K562 (cell line): ENCODE measurements around the gene TSEN54. TPM values are rescaled to one million over a fixed set of nuclear protein-coding genes. Genes with fewer than 3 reads are reported as not detected.

ENCODE experiments used
- CTCFL ChIP-seq: IDR thresholded peaks from 2 replicates; pipeline ENCODE4 v1.6.1; 2011; ENCODE audit warnings: borderline replicate concordance, low read depth, mild to moderate bottlenecking, moderate library complexity, low read length; ENCODE audit not compliant: insufficient read depth, poor library complexity, severe bottlenecking
- EZH2 ChIP-seq: IDR thresholded peaks from 2 replicates; pipeline ENCODE4 v1.6.1; 2012; ENCODE audit warnings: low read depth, mild to moderate bottlenecking, inconsistent platforms, low read length, borderline replicate concordance
- FOS ChIP-seq: IDR thresholded peaks from 3 replicates; pipeline ENCODE4 v1.6.1; 2011; ENCODE audit not compliant: insufficient read length; ENCODE audit errors: extremely low read depth
- HOXB6 ChIP-seq: fragments of 250-450 bp; sonication (Bioruptor Pico); IDR thresholded peaks from 2 replicates; pipeline ENCODE4 v1.5.1; 2022; ENCODE audit warnings: mild to moderate bottlenecking, borderline replicate concordance
- JUN ChIP-seq, 2 experiments: sonication (generic) in 1 of 2; formaldehyde crosslinking in 1 of 2; IDR thresholded peaks; 2 replicates each; pipeline versions ENCODE4 v1.6.1 to v1.8.0; 2012 to 2022; ENCODE audit warnings: borderline replicate concordance in 2 of 2, mild to moderate bottlenecking in 2 of 2, improper control_type of control experiment in 1 of 2, low read depth in 1 of 2, low read length in 1 of 2, missing genetic modification reagents in 1 of 2
- KLF1 ChIP-seq: fragments of 450-650 bp; IDR thresholded peaks from 2 replicates; pipeline ENCODE4 v1.6.1; 2016; ENCODE audit warnings: missing genetic modification characterization, missing compliant biosample characterization
- RAD21 ChIP-seq, 2 experiments: fragments of 250-450 bp in 1 of 2; fragments of 450-650 bp in 1 of 2; sonication (Bioruptor Pico) in 1 of 2; formaldehyde crosslinking in 1 of 2; IDR thresholded peaks in 1 of 2; conservative IDR thresholded peaks in 1 of 2; 2 replicates each; pipeline versions ENCODE4 v1.4.0 to v1.8.0; 2020 to 2022; ENCODE audit warnings: mild to moderate bottlenecking in 2 of 2, moderate library complexity in 1 of 2
- TCFL5 ChIP-seq: fragments of 250-450 bp; sonication (Bioruptor Pico); conservative IDR thresholded peaks from 2 replicates; pipeline ENCODE4 v1.6.1; 2021; ENCODE audit warnings: mild to moderate bottlenecking, moderate library complexity, matching md5 sums
- ZBTB17 ChIP-seq: fragments of 450-650 bp; formaldehyde crosslinking; IDR thresholded peaks from 2 replicates; pipeline ENCODE4 v1.4.0; 2020; ENCODE audit warnings: mild to moderate bottlenecking
- ZNF644 ChIP-seq: fragments of 200-800 bp; sonication (Bioruptor generic); IDR thresholded peaks from 2 replicates; pipeline ENCODE4 v1.6.1; 2016; ENCODE audit warnings: low read depth, missing genetic modification characterization, missing compliant biosample characterization
- polyA plus RNA-seq, 8 experiments: library from polyadenylated mRNA; depleted of rRNA in 4 of 8; stranded (reverse) in 5 of 8; unstranded in 3 of 8; fragments of >200 nt; fragmentation: Nextera tagmentation in 2 of 8; fragmentation: Illumina TruSeq in 1 of 8; extraction: Ambion mirVana in 2 of 8; extraction: Trizol in 1 of 8; gene quantifications; 2 replicates each; pipeline versions ENCODE4 v1.2.1 to v1.2.3, GENCODE V29; 2011 to 2014; ENCODE audit warnings: inconsistent platforms in 1 of 8, missing spikeins in 1 of 8
- total RNA-seq, 7 experiments: library from RNA; depleted of rRNA in 6 of 7; stranded (reverse); fragments of >200 nt in 6 of 7; fragmentation: Illumina TruSeq in 2 of 7; extraction: Trizol in 2 of 7; gene quantifications; 2 replicates each; pipeline versions ENCODE4 v1.2.1 to v1.2.3, GENCODE V29; 2011 to 2021; ENCODE audit warnings: low replicate concordance in 1 of 7
- TF ChIP-seq, protein P1 (sequence below): sonication (generic); formaldehyde crosslinking; IDR thresholded peaks from 2 replicates; pipeline ENCODE4 v1.8.1; 2023; ENCODE audit warnings: missing genetic modification reagents, mild to moderate bottlenecking, borderline replicate concordance
- TF ChIP-seq, protein P2 (sequence below): sonication (generic); formaldehyde crosslinking; IDR thresholded peaks from 2 replicates; pipeline ENCODE4 v1.8.0; 2023; ENCODE audit warnings: mild to moderate bottlenecking, missing genetic modification reagents
- TF ChIP-seq, protein P3 (sequence below): fragments of 450-650 bp; IDR thresholded peaks from 2 replicates; pipeline ENCODE4 v1.6.1; 2016

TSEN54 gene
- total and polyA plus RNA-seq, 9 of the 15 experiments (the other 6 are each of a cell fraction or from before 2014, with no cell fraction given), result 5.9 to 64.3 (median 48.9) TPM

DNA sequence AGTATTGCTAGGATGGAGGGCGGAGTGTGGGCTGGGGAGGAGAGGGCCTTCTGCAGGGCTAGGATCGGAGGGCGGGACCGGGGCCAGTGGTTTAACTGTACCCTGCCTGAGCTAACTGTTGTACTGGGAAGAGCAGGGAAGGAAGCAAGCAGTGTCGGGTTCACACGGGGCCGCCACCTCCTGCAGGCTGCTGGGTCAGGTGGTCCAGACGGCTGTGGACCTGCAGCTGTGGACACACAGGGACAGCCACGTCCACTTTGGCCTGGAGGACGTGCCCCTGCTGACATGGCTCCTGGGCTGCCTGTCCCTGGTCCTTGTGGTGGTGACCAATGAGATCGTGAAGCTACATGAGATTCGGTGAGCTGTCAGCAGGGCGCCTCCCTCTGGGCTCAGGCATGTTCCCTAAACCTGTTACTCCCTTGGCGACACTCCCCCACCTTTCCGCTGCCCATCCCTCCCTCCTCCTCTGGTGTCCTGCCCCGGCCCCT is 17.6 kb upstream of the TSEN54 start (continued):
- TF ChIP-seq, protein P1, sequence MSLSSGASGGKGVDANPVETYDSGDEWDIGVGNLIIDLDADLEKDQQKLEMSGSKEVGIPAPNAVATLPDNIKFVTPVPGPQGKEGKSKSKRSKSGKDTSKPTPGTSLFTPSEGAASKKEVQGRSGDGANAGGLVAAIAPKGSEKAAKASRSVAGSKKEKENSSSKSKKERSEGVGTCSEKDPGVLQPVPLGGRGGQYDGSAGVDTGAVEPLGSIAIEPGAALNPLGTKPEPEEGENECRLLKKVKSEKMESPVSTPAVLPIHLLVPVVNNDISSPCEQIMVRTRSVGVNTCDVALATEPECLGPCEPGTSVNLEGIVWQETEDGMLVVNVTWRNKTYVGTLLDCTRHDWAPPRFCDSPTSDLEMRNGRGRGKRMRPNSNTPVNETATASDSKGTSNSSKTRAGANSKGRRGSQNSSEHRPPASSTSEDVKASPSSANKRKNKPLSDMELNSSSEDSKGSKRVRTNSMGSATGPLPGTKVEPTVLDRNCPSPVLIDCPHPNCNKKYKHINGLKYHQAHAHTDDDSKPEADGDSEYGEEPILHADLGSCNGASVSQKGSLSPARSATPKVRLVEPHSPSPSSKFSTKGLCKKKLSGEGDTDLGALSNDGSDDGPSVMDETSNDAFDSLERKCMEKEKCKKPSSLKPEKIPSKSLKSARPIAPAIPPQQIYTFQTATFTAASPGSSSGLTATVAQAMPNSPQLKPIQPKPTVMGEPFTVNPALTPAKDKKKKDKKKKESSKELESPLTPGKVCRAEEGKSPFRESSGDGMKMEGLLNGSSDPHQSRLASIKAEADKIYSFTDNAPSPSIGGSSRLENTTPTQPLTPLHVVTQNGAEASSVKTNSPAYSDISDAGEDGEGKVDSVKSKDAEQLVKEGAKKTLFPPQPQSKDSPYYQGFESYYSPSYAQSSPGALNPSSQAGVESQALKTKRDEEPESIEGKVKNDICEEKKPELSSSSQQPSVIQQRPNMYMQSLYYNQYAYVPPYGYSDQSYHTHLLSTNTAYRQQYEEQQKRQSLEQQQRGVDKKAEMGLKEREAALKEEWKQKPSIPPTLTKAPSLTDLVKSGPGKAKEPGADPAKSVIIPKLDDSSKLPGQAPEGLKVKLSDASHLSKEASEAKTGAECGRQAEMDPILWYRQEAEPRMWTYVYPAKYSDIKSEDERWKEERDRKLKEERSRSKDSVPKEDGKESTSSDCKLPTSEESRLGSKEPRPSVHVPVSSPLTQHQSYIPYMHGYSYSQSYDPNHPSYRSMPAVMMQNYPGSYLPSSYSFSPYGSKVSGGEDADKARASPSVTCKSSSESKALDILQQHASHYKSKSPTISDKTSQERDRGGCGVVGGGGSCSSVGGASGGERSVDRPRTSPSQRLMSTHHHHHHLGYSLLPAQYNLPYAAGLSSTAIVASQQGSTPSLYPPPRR, result no peak
- TF ChIP-seq EZH2 (no peak), KLF1 (tag) (no peak), ZBTB17 (CRISPR knock-in tag) (no peak), FOS (no peak), JUN (IDR thresholded peaks at IDR 0.05; ENCODE audit: borderline replicate concordance, low read depth, low read length) (no peak), JUN (CRISPR knock-in tag; IDR thresholded peaks at IDR 0.05; ENCODE audit: borderline replicate concordance) (no peak), CTCFL (peak; percentile 22), ZNF644 (no peak), RAD21 (CRISPR knock-in tag; conservative IDR thresholded peaks at IDR 0.05 in 1 of 2, IDR thresholded peaks at IDR 0.05 in 1 of 2) (peak in 1 of 2 experiments; percentile 45; a peak in 1 of 4 replicates), TCFL5 (CRISPR knock-in tag) (no peak), HOXB6 (no peak)
- TF ChIP-seq, protein P2, sequence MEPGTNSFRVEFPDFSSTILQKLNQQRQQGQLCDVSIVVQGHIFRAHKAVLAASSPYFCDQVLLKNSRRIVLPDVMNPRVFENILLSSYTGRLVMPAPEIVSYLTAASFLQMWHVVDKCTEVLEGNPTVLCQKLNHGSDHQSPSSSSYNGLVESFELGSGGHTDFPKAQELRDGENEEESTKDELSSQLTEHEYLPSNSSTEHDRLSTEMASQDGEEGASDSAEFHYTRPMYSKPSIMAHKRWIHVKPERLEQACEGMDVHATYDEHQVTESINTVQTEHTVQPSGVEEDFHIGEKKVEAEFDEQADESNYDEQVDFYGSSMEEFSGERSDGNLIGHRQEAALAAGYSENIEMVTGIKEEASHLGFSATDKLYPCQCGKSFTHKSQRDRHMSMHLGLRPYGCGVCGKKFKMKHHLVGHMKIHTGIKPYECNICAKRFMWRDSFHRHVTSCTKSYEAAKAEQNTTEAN (CRISPR knock-in tag), result no peak
- TF ChIP-seq, protein P3, sequence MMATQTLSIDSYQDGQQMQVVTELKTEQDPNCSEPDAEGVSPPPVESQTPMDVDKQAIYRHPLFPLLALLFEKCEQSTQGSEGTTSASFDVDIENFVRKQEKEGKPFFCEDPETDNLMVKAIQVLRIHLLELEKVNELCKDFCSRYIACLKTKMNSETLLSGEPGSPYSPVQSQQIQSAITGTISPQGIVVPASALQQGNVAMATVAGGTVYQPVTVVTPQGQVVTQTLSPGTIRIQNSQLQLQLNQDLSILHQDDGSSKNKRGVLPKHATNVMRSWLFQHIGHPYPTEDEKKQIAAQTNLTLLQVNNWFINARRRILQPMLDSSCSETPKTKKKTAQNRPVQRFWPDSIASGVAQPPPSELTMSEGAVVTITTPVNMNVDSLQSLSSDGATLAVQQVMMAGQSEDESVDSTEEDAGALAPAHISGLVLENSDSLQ, result 0 out of 2 replicates have a peak, but pooled peaks have one; percentile 7
